ENCODE data around the gene ATP9A. TPM values are rescaled to one million over a fixed set of nuclear protein-coding genes. Genes with fewer than 3 reads are reported as not detected.

The ATP9A gene
- total RNA-seq, 4 donors from 2014 or later: 52.5 to 72.8 (median 61.7) TPM

- 89 to 93% methylated on average over 8 of the region's 8 CpGs for WGBS, 2 donors
- no peak for DNase-seq
- no peaks in the 10 kb centered on the region for H3K4me1 ChIP-seq
- TF ChIP-seq CTCF (IDR thresholded peaks at IDR 0.05) (no peak), POLR2A (IDR thresholded peaks at IDR 0.05) (no peak)
- no peak overlapping the region for H3K27ac ChIP-seq
- no peaks in the 10 kb centered on the region for H3K9me3 ChIP-seq
- no peaks in the 10 kb centered on the region for H3K36me3 ChIP-seq
- intact Hi-C loops (cut with DNase I): no loop called here
- no peaks in the 10 kb centered on the region for H3K27me3 ChIP-seq
- H3K4me3 ChIP-seq (replicated peaks in 1 of 3): no peak overlapping the region
These were observed 189.1 kb downstream of the ATP9A start for GRCh38 chr20:51579137-51579536.

GRCh38 chr20:51578145-51578459 lies 190.1 kb downstream of the ATP9A start:
- no peaks in the 10 kb centered on the region for H3K36me3 ChIP-seq
- no peak overlapping the region for H3K27ac ChIP-seq
- WGBS, 2 donors: 100% methylated on average over 2 of the region's 2 CpGs
- no peak for TF ChIP-seq CTCF (IDR thresholded peaks at IDR 0.05)
- TF ChIP-seq POLR2A (IDR thresholded peaks at IDR 0.05): no peak
- H3K4me3 ChIP-seq (replicated peaks in 1 of 3): no peak overlapping the region
- no peaks in the 10 kb centered on the region for H3K27me3 ChIP-seq
- intact Hi-C loops (cut with DNase I): no loop called here
- peaks cover 0 to 9% of the 10 kb centered on the region in 2 donors for H3K4me1 ChIP-seq
- H3K9me3 ChIP-seq: no peaks in the 10 kb centered on the region
- DNase-seq: no peak

- no peak for TF ChIP-seq POLR2A (IDR thresholded peaks at IDR 0.05)
- TF ChIP-seq CTCF (IDR thresholded peaks at IDR 0.05): no peak
- 91% methylated on average over 11 of the region's 11 CpGs for WGBS, 2 donors
These were observed 190.6 kb downstream of the ATP9A start for GRCh38 chr20:51577432-51578144.

GRCh38 chr20:51575486-51575885 lies 192.7 kb downstream of the ATP9A start:
- TF ChIP-seq CTCF (IDR thresholded peaks at IDR 0.05) (no peak), POLR2A (IDR thresholded peaks at IDR 0.05) (no peak)
- Histone ChIP-seq H3K27ac (no peak overlapping the region), H3K4me3 (replicated peaks in 1 of 3) (no peak overlapping the region), H3K27me3 (no peaks in the 10 kb centered on the region), H3K9me3 (no peaks in the 10 kb centered on the region), H3K4me1 (peaks cover 0 to 9% of the 10 kb centered on the region in 2 donors), H3K36me3 (no peaks in the 10 kb centered on the region)
- 90 to 96% methylated on average over 3 of the region's 3 CpGs for WGBS, 2 donors
- intact Hi-C loops (cut with DNase I): no loop called here
- no peak for DNase-seq

More at GRCh38 chr20:51577432-51578144, 190.6 kb downstream of the ATP9A start:
- Histone ChIP-seq H3K27ac (no peak overlapping the region), H3K9me3 (no peaks in the 10 kb centered on the region), H3K4me3 (replicated peaks in 1 of 3) (no peak overlapping the region), H3K27me3 (no peaks in the 10 kb centered on the region), H3K4me1 (peaks cover 0 to 9% of the 10 kb centered on the region in 2 donors), H3K36me3 (no peaks in the 10 kb centered on the region)
- no peak for DNase-seq
- intact Hi-C loops (cut with DNase I): no loop called here

GRCh38 chr20:51574248-51575033 lies 193.7 kb downstream of the ATP9A start:
- peaks cover 0 to 9% of the 10 kb centered on the region in 2 donors for H3K4me1 ChIP-seq
- no peaks in the 10 kb centered on the region for H3K27me3 ChIP-seq
- DNase-seq: no peak
- no peaks in the 10 kb centered on the region for H3K36me3 ChIP-seq
- no peak for TF ChIP-seq CTCF (IDR thresholded peaks at IDR 0.05)
- TF ChIP-seq POLR2A (IDR thresholded peaks at IDR 0.05): no peak
- intact Hi-C loops (cut with DNase I): no loop called here
- no peak overlapping the region for H3K27ac ChIP-seq
- no peaks in the 10 kb centered on the region for H3K9me3 ChIP-seq
- H3K4me3 ChIP-seq (replicated peaks in 1 of 3): no peak overlapping the region
- WGBS, 2 donors: 91 to 94% methylated on average over 6 of the region's 6 CpGs
